DOHH2 (cell line): ENCODE data around the gene INPP4A.

Experiments used
- H3F3A ChIP-seq: fragments of 200-600 bp; sonication (generic), shearing (Covaris generic); 2 replicates; pipeline ENCODE4 v1.6.0; 2016; ENCODE audit warnings: antibody characterized with exemption, mild to moderate bottlenecking; ENCODE audit not compliant: control insufficient read depth, insufficient read depth
- H3K27ac ChIP-seq: fragments of 200-600 bp; sonication (generic); 2 replicates; pipeline ENCODE4 v1.5.1; 2014; ENCODE audit warnings: low read depth, mild to moderate bottlenecking, low read length, moderate library complexity
- H3K27me3 ChIP-seq: fragments of 200-600 bp; sonication (generic); 2 replicates; pipeline ENCODE4 v1.6.1; 2014; ENCODE audit warnings: mild to moderate bottlenecking, low read length, mixed read lengths; ENCODE audit not compliant: control insufficient read depth
- H3K36me3 ChIP-seq: fragments of 200-600 bp; sonication (generic); 2 replicates; pipeline ENCODE4 v1.6.1; 2014; ENCODE audit warnings: mild to moderate bottlenecking, low read length, moderate library complexity, mixed read lengths; ENCODE audit not compliant: control insufficient read depth
- H3K4me1 ChIP-seq: fragments of 200-600 bp; sonication (generic); 2 replicates; pipeline ENCODE4 v1.6.1; 2014; ENCODE audit warnings: mild to moderate bottlenecking, low read length, mixed read lengths; ENCODE audit not compliant: control insufficient read depth
- H3K4me2 ChIP-seq: fragments of 200-600 bp; sonication (generic); 2 replicates; pipeline ENCODE4 v1.6.0; 2014; ENCODE audit warnings: mild to moderate bottlenecking, low read length, moderate library complexity
- H3K4me3 ChIP-seq: fragments of 200-600 bp; sonication (generic); 2 replicates; pipeline ENCODE4 v1.5.1; 2014; ENCODE audit warnings: mild to moderate bottlenecking, low read length, mixed read lengths
- H3K79me2 ChIP-seq: fragments of 200-600 bp; sonication (generic); 2 replicates; pipeline ENCODE4 v1.6.1; 2014; ENCODE audit warnings: mild to moderate bottlenecking, low read length, mixed read lengths; ENCODE audit not compliant: control insufficient read depth
- H3K9me2 ChIP-seq: fragments of 200-600 bp; sonication (generic); replicated peaks from 2 replicates; pipeline ENCODE4 v1.6.1; 2014; ENCODE audit warnings: mild to moderate bottlenecking, low read length, mixed read lengths; ENCODE audit not compliant: control insufficient read depth
- H3K9me3 ChIP-seq: fragments of 200-600 bp; sonication (generic); 2 replicates; pipeline ENCODE4 v1.6.1; 2014; ENCODE audit warnings: antibody characterized with exemption, low read length, mixed read lengths; ENCODE audit not compliant: control insufficient read depth, insufficient read depth
- H4K20me1 ChIP-seq: fragments of 200-600 bp; sonication (generic); 2 replicates; pipeline ENCODE4 v1.6.0; 2014; ENCODE audit warnings: low read depth, mild to moderate bottlenecking, antibody characterized with exemption, low read length, moderate library complexity; ENCODE audit not compliant: control insufficient read depth, insufficient read depth
- CTCF ChIP-seq: fragments of 200-600 bp; sonication (generic); IDR thresholded peaks from one replicate; pipeline ENCODE4 v1.5.1; 2014; ENCODE audit warnings: antibody characterized with exemption, mild to moderate bottlenecking, low read depth, low read length; ENCODE audit not compliant: poor library complexity, severe bottlenecking
- EZH2phosphoT487 ChIP-seq: fragments of 200-600 bp; sonication (generic); IDR thresholded peaks from 2 replicates; pipeline ENCODE4 v1.6.1; 2017; ENCODE audit warnings: borderline replicate concordance, mild to moderate bottlenecking, antibody characterized with exemption, low read length, moderate library complexity, mixed read lengths

INPP4A gene

GRCh38 chr2:98514879-98515249, 70.2 kb downstream of the INPP4A start:
- Histone ChIP-seq H3K27me3 (no peaks in the 10 kb centered on the region), H3F3A (no peaks in the 10 kb centered on the region), H3K9me3 (no peaks in the 10 kb centered on the region), H3K36me3 (no peaks in the 10 kb centered on the region), H3K4me1 (no peaks in the 10 kb centered on the region), H3K4me3 (no peak overlapping the region), H3K4me2 (no peak overlapping the region), H3K9me2 (no peaks in the 10 kb centered on the region), H3K79me2 (no peaks in the 10 kb centered on the region), H4K20me1 (no peaks in the 10 kb centered on the region), H3K27ac (no peak overlapping the region)
- TF ChIP-seq CTCF (no peak), EZH2phosphoT487 (no peak)

GRCh38 chr2:98515250-98515991, 70.8 kb downstream of the INPP4A start:
- H3K79me2 ChIP-seq: no peaks in the 10 kb centered on the region
- no peak overlapping the region for H3K4me3 ChIP-seq
- H4K20me1 ChIP-seq: no peaks in the 10 kb centered on the region
- no peak overlapping the region for H3K4me2 ChIP-seq
- H3F3A ChIP-seq: no peaks in the 10 kb centered on the region
- H3K27me3 ChIP-seq: no peaks in the 10 kb centered on the region
- no peak overlapping the region for H3K27ac ChIP-seq
- no peaks in the 10 kb centered on the region for H3K9me2 ChIP-seq
- no peaks in the 10 kb centered on the region for H3K36me3 ChIP-seq
- no peaks in the 10 kb centered on the region for H3K9me3 ChIP-seq
- no peaks in the 10 kb centered on the region for H3K4me1 ChIP-seq
- TF ChIP-seq EZH2phosphoT487: no peak
- no peak for TF ChIP-seq CTCF

GRCh38 chr2:98516571-98516970, 71.9 kb downstream of the INPP4A start:
- Histone ChIP-seq H3K27ac (no peak overlapping the region), H3K79me2 (no peaks in the 10 kb centered on the region), H3K27me3 (no peaks in the 10 kb centered on the region), H3K9me2 (no peaks in the 10 kb centered on the region), H3K4me3 (no peak overlapping the region), H3K36me3 (no peaks in the 10 kb centered on the region), H3K9me3 (no peaks in the 10 kb centered on the region), H3K4me2 (no peak overlapping the region), H3K4me1 (no peaks in the 10 kb centered on the region), H3F3A (no peaks in the 10 kb centered on the region), H4K20me1 (no peaks in the 10 kb centered on the region)
- TF ChIP-seq EZH2phosphoT487 (no peak), CTCF (no peak)
